HG02678 (cell line): ENCODE measurements around the gene NDE1.
"Not testable (repeated sequence)": the region's sequence is repeated elsewhere in the genome, so short reads cannot be mapped to it uniquely, and the experiment has no call there.

Source experiments
- ATAC-seq: cut with Tn5 transposase; IDR thresholded peaks from one replicate; pipeline ENCODE4 v1.9.1; 2021; ENCODE audit warnings: mild to moderate bottlenecking, moderate library complexity; ENCODE audit not compliant: unreplicated experiment

NDE1 gene

DNA sequence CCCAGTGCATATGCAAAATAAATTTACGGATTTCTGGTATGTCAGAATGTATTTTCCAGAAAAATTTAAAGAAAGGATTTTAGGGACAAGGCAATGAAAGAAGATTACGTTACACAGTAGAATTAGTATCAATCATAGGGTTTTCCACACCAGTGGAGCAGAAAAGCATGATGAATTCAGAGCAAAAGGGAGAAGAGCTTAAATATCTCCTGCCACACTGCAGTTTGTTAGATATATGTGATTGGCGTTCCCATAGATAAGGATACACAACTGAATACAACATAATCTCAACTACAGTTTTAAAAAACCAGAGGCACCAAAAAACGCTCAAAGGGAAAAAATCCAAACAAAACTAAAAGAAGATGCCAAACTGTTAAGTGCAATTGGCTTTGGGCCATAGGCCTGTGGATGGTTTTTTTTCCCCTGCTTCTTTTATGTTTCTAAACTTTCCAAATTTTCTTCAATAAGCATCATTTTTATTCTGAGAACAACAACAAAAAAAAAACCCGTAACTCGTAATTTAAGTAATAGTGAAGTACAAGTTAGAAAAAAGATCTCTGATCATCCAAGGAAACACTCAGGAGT, 29.3 kb upstream of the NDE1 start:
- no peak for ATAC-seq

DNA sequence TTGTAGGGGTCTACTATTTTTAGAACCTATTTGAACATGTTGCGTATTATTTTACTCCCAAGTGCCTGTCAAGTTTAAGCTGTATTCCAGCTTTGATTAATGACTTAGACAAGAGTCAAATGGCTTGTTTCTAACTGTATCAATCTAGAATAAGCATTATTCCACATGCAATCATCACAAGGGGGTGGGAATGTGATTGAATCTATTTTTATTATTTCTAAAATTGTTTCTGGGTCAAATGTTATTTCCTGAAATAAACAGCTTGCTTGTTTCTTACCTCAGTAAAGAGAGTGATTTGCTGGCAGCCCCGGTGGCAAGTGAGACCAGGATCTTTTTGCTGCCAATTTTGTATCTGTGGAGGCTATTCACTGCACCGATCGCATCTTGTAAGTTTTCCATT, 28.6 kb upstream of the NDE1 start:
- ATAC-seq: no peak

DNA sequence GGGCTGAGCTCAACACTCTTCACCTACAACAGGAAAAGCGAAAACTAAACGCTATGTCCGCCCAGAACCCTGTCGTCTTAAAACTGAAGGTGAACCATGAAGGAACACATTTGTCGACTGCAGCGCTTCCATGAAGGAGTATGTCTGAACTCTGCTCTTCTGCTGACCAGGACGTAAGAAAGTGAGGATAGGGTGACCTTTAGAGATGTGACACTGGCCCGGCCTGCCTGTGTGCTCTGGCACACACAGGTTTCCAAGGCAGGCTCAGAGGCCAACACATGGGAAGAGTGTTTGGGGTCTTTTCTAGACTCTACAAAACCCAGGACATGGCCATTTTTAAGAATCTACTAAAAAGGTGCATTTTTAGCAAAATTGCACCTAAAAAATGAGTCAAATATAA, 28.2 kb upstream of the NDE1 start:
- no peak for ATAC-seq

DNA sequence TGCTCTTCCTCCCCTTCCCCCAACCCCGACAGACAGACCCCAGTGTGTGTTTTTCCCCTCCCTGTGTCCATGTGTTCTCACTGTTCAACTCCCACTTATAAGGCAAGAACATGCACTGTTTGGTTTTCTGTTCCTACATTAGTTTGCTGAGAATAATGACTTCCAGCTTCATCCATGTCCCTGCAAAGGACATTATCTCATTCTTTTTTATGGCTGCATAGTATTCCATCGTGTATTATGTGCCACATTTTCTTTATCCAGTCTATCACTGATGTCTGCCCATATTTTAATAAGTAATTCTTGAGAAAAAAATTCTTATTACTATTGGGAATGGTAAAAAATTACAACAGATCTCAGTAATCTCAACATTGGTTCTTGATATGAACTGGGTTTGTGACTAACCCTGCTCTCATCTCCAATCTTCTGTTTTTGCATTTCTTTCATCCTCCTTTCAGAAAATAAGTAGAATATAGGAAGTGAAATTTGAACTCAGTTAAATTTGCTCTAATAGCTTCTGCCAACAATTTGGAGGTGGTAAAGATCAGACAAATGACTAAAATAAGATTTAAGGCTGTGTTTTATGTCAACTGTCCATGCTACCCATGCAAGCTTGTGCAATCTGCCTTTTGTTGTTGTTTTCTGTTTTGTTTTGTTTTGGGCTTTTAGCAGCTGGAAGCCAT, 18.2 kb upstream of the NDE1 start:
- ATAC-seq: no peak

DNA sequence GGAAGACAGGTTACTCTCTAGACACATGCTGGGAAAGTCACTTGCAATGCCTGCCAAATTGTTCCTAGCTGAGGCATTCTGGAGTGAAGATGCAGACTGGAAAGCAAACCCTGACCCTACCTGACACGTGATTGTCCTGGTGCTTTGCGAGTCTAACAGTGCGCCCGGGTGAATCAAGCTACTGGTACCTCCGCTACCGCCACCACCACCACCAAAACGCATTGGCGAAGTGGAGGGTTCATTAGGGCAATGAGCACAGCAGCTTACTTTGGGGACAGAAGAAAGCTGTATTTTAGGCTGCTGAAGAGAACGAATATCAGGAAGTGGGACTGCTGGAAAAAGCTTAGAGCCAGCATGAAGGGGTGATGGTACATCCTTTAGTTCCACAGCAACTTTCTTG, 14.1 kb upstream of the NDE1 start:
- ATAC-seq: no peak

DNA sequence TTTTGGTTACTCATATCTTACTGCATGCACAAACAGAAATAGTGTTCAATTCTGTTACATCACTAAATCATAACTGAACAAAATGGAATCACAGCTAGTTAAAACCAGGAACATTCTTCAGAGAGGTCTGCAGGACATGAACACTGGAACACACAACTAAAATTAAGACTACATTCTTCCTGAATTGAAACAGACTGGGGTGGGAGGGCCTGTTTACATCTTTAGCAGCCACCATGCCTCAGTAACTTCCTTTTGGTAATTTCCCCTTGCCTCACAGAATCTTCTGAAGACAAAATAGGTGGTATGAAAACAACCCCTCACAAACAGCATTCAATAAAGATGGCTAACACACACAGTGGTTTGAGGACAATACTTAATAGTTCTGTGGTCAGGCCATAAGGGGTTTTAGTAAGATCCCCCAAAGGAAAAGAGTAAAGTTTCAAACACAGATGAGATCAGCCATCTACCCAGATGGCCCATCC, 13.6 kb upstream of the NDE1 start:
- no peak for ATAC-seq

DNA sequence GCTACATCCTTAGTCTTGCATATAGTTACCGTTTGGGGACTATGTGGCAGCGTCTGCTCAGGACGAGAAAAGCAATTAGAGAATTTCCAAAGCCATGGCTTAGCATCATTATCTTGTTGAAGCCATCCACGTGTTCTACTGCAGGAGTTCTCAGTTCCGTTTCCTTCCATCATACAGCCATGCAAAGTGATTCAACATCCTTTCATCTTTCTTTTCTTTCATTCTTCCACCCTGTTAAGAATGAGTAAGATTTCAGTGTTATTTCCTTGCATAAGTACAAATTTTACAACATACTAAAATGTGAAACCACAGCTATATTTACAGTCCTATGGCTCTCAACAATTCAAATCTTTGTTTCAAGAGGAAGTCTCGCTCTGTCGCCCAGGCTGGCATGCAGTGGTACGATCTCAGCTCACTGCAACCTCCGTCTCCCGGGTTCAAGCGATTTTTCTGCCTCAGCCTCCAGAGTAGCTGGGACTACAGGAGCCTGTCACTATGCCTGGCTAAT, 10.9 kb upstream of the NDE1 start:
- ATAC-seq: no peak

DNA sequence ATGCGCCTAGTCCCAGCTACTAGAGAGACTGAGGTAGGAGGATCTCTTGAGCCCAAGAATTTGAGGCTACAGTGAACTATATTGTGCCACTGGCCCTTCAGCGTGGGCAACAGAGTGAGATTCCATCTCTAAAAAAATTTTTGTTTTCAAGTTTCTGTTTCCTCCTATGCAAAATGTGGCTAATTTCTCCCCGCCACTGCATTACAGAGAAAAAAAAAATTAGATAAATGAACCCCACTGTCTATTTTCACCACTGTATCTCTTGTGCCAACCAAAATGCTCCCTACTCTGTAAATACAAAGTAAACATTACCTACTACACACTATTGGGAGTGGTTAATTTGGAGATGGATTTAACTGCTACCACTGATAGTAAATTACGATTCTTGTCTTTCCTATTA, 9.1 kb upstream of the NDE1 start:
- no peak for ATAC-seq

DNA sequence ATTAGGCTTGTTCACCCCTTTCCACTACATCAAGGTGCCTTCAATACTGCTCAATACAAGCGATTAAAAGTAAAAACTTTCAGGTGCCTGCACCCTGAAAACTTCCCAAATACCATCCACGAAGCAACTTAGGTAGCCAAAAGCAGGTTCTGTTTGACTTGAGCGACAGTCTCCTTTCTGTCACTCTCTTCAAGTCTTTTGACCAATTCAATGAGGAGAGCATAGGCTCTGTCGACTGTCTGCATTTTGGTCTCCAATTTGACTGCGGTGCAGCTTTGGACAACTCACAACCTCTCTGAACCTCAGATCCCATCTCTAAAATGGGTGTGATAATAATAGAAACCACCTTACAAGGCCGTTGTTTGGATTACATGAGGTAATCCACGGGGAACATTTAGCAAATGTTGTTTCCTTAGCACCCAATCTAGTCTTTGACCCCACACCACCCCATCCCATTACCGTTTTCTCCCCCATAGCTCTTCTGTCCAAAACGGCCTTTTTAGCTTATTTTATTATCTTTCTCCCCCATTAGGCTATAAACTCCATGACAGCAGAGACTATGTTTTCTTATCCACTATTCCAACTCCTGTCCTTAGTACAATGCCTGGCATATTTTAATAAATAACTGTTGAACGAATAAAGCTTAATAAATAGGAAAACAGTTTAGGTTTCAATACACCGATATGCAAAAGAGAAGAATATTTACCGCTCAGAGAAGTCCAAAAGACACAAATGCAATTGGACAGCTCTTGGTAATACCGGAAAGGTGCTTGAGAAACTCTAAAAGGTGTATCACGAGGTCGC, 8.1 kb upstream of the NDE1 start:
- ATAC-seq: no peak

DNA sequence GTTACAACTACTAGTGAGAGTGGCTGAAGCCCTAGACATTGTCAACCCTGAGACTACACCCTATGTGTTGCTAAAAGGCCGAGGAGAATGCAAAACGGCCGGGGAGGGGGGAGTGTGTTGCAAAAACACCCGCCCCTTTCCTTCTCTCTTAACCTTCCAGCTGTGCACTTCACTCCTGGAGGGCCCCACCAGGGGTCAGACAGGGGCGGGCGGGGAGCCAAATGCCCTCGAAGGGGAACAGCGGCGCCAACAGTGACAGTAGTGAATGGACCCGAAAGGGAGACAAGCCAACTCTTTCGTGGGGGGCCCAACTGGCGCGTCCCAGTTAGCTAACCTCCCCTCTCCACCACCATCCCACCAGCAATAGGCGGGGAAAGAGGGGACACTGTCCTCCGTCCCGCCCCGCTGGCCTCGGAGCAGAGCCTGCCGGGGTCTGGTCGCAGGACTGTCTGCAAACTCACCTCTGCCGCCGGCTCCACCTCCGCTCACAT, 7.4 kb upstream of the NDE1 start:
- ATAC-seq: peak; percentile 54

DNA sequence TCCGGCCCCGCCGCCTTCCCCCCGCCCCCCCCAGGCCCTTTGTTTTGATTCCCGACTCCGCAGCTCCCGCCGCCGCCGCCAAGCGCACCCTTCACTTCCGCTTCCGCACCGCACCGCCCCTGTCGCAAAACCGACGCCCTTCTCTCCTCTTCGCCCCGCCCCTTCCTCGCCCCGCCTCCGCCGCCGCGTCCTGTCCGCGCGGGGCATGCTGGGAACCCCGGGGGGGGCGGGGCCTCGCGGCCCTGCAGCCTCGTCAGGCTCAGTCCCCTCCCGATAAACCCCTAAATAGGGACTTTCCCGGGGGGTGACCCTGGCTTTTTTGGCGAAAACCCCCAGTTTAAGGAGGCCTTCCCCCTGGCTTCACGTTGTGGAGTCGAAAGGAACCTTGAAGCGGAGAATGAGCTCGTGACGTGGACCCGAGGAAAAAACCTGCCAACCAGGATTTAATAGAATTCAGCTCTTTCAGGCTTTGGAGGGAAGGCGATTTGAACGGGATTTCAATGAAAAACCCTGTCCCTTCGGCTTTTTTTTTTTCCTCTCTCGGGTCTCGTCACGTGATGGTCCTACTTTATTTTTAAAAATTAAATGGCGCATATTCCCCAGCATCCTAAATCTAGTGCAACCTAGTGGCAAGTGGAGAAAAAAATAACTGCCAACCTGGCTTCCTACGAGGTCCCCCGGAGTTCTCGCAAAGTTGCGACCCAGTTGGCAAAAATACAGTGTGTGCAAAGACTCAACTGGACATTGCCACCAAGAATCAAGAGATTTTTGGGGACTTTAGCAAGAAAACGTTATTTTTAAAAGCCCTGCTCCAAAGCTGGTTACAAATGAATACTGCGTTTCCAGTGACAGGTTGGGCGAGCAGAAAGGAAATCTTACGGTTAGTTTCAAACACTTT, 6.7 kb upstream of the NDE1 start, which contains the start of gene MARF1:
MARF1 (minus strand) TSS at position 107 of the 898 bp plus-strand sequence. CDS start 3,921 bp downstream, outside the sequence.
- peak; percentile 60 for ATAC-seq

DNA sequence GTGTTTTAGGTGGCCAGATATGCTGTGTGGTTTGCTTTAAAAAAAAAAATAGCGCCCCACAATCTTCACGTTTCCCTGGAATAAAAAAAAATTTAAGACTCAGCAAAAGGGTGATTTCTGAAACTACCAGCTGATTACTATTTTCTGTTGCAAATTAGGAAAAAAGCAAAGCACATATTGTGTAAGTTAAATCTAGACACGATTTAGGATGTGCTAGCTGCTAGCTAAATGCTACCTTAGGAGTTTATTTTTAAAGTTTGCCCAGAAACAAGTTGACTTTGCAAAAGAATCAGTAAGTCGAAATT, 6.1 kb upstream of the NDE1 start:
- no peak for ATAC-seq

DNA sequence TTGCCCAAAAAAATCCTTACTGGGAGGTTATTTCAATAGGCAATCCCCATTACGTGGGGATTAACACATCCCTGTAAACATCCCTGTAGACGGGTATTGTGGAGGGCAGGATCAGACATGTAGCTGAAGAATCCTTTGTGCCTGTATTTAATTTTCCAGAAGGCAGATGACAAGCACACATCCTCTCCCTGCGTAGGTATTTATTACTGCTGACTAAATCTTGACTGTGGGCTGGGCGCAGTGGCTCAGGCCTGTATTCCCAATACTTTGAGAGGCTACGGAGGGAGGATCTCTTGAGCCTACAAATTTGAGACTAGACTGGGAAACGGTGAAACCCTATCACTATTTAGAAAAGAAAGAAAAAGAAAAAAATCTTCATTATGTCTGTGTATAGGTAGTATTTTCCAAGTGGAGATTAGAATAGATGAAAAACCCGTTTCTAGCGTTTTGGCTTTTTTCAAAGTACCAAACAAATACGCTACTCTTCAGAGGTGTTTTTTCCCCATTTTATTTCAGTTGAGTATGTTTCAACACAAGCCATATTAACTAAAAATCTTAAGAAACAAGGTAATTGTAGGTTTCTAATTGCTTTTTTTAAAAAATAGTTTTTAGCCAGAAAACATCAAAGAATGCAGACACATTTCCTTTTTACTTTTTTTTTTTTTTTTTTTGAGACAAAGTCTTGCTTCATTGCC, 5.6 kb upstream of the NDE1 start:
- no peak for ATAC-seq

DNA sequence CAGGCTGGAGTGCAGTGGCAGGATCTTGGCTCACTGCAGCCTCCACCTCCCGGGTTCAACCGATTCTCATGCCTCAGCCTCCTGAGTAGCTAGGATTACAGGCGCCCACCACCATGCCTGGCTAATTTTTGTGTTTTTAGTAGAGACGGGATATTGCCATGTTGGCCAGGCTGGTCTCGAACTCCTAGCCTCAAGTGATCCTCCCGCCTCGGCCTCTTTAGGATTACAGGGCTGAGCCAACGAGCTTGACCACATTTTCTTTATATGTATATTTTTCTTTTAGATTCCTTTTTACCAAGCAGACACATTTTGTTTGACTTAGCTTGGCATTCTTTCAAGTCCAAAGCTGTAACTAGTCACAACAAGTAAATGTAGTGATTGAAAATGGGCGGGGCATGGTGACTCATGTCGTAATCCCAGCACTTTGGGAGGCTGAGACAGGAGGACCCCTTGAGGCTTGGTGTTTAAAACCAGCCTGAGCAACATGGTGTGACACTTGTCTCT, 5.0 kb upstream of the NDE1 start:
- not testable (repeated sequence) for ATAC-seq

DNA sequence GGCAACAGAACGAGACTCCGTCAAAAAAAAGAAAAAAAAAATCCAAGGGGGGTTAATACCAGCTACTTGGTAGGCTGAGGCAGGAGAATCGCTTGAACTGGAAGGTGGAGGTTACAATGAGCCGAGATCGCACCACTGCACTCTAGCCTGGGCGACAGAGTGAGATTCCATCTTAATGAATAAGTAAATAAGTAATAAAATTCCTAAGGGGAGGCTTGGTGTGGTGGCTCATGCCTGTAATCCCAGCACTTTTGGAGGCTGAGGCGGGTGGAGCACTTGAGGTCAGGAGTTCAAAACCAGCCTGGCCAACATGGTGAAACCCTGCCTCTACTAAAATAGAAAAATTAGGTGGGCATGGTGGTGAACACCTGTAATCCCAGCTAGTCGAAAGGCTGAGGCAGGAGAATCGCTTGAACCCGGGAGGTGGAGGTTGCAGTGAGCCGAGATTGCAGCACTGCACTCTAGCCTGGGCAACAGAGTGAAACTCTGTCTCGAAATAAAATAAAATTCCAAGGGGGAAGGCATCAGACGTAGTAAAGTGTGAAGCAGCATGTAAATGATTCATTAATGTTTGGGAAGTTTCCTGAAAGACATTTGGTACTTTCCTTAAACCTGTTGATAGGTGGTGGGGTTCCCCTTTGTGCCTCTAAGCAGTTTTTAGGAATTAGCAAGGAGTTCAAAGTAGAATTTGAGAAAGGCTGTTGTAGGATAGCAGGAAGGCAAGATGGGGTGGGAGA, 3.3 kb upstream of the NDE1 start:
- not testable (repeated sequence) for ATAC-seq

DNA sequence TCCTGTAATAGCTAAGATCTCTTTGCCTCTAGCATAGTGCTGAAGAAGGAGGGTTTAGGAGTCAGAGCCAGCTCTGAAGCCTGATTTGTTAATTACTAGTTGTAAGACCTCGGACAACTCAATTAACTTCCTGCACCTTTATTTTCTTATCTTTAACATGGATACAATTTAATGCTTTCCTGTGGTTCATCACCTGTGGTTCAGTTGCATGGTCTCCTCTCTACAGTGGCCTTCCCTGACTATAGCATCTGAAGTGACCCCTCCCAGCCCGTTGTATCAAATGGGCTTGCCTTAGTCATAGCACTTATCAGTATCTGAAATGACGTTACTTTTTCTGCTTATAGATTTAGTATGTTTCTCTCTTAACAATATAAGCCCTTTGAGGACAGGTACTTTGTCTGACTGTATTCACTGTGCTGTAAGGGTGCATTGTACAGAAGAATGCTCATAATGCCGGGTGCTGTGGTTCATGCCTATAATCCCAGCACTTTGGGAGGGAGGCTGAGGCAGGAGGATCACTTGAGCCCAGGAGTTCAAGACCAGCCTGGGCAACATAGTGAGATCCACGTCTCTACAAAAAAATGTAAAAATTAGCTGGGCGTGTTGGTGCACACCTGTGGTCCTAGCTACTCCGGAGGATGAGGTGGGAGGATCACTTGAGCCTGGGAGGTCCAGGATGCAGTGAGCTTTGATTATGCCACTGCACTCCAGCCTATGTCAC, 2.6 kb upstream of the NDE1 start:
- ATAC-seq: no peak

DNA sequence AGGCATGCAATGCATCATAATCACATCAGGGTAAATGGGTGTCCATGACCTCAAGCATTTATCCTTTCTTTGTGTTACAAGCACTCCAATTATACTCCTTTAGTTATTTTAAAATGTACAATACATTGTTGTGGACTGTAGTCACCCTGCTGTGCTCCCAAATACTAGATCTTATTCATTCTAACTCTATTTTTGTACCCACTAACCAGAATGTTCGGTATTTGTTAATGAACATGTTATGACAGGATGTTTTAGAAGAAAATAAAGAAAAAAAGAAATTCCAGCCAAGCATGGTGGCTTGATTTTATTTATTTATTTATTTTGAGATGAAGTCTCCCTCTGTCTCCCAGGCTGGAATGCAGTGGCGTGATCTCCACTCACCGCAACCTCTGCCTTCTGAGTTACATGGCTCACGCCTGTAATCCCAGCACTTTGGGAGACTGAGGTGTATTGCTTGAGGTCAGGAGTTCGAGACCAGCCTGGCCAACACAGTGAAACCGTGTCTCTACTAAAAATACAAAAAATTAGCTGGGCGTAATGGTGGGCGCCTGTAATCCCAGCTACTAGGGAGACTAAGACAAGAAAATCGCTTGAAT, 1.8 kb upstream of the NDE1 start:
- ATAC-seq: no peak

DNA sequence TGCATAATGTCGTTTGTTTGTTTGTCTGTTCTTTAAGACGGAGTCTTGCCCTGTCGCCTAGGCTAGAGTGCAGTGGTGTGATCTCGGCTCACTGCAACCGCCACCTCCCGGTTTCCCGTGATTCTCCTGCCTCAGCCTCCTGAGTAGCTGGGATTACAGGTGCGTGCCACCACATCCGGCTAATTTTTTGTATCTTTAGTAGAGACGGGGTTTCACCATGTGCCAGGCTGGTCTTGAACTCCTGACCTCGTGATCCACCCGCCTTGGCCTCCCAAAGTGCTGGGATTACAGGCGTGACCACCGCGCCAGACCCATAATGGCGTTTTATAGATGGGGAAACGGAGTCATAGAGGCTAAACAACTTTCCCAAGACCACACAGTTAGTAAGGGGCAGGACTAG, 734 bp upstream of the NDE1 start:
- not testable (repeated sequence) for ATAC-seq
